ENCODE results near the gene COX5A.
"Not testable (repeated sequence)": the region's sequence is repeated elsewhere in the genome, so short reads cannot be mapped to it uniquely, and the experiment has no call there.

Gene COX5A

DNA sequence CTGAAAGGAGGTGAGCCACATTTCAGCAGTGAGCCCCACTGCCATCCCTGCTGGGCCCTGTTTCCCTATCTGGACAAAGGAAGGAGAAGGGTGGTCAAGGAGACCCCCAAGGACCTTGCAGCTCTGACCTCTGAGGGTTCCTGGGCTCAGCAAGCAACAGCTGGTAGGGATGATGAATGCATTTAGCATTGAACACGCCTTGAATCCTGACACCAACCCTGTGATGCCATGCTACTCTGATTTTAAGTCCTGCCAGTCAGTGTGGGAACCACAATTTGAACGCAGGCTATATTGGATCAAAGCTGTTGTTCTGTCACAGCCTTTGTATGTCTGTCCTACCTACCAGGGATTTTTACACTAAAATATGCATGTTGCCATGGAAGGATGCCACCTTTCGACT, 41.6 kb downstream of the COX5A start:
- DNase-seq: no peak

DNA sequence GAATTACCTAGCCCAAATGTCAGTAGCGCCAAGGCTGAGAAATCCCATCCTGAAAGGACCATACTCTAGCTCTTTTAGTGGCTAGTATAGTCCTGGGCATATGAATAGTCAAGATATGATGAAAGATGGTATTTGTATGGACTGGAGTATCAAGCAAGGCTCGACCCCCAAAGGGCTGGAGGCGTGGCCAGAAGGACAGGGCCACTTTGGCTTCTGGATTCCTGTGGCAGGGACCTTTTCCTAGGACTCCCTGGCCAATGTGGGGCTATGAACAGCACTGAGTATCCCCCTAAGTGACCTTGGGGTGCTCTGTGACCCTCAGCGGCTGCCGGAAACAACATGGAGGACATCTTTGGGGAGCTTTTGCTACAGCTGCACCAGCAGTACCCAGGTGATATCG, 42.0 kb downstream of the COX5A start:
- no peak for DNase-seq

DNA sequence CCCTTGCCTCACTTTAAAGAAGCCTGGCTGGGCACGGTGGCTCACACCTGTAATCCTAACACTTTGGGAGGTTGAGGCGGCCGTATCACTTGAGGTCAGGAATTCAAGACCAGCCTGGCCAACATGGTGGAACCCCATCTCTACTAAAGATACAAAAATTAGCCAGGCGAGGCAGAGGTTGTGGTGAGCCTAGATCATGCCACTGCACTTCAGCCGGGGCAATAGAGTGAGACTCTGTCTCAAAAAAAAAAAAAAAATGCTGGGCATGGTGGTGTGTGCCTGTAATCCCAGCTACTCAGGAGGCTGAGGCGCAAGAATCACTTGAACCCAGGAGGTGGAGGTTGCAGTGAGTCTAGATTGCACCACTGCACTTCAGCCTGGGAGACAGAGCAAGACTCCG, 43.5 kb downstream of the COX5A start:
- not testable (repeated sequence) for DNase-seq

DNA sequence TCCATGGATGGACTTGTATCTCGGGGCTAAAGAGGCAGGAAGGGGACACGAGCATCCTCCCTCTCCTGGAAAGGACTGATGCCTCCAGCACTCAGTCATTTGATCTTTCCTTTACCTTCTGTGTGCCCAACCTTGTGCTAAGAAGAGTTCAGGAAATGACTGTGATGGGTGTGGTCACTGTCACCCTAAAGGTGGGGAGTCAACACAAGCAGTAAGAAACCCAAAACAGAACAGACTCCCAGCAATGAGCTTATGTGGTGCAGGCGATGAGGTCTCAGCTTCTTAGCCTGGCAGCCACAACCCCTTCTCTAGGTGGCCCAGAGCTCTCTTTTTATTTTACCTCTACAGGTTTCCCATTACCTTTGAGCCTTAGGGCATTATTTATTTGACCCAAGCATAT, 44.2 kb downstream of the COX5A start:
- no peak for DNase-seq

DNA sequence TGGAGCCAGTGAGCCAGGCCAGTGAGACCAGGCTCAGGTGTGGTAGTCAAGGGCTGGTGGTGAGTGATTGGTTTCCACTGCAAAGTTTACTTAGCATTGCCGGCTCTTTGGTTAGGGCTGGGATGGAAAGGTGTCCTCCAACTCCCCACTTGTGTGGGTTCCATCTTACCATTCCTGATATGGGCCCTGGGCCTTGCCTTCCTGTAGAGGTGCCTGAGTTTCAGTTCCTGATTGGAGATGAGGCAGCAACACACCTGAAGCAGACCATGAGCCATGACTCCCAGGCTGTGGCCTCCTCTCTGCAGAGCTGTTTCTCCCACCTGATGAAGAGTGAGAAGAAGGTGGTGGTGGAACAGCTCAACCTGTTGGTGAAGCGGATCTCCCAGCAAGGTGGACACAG, 44.9 kb downstream of the COX5A start:
- DNase-seq: no peak

DNA sequence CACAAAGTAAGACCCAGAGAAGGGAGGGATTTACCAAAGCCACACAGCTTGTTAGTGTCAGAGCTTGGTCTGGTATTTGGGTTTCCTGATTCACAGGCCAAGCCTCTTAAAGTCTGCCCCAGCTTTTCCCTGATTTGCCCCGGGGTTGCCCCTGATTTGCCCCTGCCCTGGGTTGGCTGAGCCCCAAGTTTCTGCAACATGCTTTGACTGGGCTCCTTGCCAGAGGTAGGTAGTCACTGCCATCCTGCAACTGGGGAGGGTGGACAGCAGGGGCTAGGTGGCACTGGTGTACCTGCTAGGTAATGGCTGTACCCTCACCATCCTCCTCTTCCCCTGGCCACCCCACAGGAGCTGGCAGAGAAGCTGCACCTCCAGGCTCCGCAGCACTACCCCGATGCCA, 45.6 kb downstream of the COX5A start:
- DNase-seq: no peak

DNA sequence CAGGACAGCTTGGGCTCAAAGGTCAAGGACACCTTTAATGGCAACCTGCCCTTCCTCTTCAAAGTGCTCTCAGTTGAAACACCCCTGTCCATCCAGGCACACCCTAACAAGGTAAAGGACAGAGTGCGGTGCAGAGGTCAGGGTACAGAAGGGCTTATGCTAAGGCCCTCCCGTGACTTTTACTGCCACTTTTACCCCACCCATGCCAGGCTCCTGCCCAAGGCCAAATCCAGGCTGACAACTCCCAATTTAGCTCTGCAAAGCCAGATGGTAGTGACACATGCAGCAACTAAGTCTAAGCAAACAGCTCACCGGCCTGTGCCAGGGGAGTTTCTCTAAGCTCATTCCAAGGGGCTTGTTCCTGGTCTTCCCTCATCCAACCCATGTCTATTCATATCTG, 46.4 kb downstream of the COX5A start:
- no peak for DNase-seq

DNA sequence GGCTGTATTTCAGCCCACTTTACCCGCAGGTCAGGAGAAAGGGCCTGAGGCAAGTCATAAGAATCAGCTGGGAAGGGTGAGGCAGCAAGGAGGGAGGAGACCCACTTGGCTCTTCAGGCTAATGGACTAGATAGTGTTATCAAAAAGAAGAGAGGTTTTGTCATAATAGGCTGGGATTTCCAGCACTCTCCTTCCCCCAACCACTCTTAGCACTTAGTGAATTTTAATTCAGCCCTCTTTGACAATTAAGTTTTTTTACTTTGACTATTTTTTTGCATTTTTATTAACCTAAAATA, 47.3 kb downstream of the COX5A start:
- no peak for DNase-seq

DNA sequence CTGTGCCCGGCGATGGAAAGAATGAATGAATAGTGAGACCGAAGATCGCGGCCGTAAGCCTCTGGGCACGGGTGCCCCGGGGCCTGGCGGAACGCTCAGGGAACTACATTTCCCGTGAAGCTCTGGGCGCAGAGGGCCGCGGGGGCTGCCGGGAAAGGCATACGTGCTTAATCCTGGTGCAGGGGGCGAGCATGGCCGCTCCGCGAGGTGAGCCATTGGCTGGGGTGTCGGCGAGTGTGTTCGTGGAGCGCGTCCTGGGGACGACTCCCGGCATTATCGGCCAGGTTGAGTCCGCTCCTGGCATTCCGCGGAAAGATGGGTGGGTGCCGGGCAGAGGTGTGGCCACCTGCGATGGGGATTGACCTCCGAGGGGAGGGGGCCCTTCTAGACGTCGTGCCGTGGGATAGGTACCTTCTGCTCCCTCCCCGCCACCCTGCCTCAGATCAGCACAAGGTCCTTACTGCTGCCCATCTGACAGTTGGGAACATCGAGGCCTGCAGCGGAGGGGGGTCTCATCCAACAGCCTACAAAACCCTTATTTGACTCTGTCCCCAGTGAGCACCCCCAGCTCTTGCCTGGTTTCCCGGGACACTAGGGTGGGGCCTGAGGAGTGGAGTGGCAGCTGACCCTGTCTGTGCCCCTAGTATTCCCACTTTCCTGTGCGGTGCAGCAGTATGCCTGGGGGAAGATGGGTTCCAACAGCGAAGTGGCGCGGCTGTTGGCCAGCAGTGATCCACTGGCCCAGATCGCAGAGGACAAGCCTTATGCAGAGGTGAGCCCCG, 47.8 kb downstream of the COX5A start, which contains the start of gene MPI:
TSS of gene MPI (plus strand) at position 160 of the 782 bp plus-strand sequence. CDS start at position 192, 32 bp downstream.
- peak; percentile 55 for DNase-seq

DNA sequence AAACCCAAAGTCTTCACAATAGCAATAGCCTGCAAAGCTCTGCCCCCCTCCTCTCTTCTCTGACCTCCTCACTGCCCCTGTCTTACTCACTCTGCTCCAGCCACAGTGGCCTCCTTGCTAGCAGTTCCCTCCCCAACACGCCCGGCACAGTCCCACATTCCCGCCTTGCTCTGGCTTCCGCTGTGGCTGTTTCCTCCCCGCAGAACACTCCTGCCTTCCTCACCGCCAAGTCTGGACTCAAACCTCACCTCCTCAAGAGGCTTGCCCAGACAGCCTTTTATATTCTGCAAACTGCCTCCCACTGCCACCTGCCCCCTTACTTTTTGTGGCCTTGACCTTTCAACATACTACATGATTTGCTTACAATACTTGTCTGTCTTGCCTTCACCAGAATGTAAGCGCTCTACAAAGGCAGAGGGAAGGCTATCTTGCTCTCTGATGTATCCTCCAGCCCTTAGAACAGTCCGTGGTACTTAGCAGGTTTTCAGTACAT, 48.4 kb downstream of the COX5A start:
- no peak for DNase-seq

DNA sequence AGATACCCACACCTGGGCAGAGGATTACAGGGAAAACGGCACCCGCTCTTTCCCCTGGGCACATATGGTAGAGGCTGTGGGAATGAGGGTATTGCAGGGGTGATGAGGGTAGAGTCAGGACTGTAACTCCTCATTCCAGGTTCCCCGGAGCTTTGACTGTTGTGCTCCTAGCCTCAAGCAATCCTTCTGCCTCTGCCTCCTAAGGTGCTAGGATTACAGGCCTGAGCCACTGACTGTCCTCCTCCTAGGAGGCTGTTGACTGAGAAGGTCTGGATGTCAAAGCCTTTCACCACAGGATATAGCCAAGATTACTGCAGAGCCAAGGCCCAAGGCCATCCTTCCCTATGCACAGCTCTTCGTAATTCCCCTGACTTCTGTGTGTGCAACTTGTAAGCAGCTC, 49.2 kb downstream of the COX5A start:
- DNase-seq: no peak

DNA sequence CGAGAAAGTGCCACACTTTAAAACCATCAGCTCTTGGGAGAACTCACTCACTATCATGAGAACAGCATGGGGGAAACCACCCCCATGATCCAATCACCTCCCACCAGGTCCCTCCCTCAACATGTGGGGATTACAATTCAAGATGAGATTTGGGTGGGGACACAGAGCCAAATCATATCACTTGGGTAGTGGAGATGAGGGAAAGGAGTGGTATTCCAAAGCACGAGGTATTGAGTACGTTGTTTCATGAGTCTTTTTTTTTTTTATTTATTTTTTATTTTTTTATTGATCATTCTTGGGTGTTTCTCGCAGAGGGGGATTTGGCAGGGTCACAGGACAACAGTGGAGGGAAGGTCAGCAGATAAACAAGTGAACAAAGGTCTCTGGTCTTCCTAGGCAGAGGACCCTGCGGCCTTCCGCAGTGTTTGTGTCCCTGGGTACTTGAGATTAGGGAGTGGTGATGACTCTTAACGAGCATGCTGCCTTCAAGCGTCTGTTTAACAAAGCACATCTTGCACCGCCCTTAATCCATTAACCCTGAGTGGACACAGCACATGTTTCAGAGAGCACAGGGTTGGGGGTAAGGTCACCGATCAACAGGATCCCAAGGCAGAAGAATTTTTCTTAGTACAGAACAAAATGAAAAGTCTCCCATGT, 50.2 kb downstream of the COX5A start:
- DNase-seq: not testable (repeated sequence)

DNA sequence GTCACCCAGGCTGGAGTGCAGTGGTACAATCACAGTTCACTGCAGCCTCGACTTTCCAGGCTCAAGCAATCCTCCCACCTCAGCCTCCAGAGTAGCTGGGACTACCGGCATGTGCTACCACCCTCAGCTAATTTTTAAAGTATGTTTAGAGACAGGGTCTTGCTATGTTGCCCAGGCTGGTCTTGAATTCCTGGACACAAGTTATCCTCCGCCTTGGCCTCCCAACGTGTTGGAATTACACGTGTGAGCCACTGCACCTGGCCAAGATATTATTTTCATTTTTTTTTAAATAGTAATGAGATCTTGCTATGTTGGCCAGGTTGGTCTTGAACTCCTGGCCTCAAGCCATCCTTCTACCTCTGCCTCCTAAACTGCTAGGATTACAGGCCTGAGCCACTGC, 52.4 kb downstream of the COX5A start:
- no peak for DNase-seq

DNA sequence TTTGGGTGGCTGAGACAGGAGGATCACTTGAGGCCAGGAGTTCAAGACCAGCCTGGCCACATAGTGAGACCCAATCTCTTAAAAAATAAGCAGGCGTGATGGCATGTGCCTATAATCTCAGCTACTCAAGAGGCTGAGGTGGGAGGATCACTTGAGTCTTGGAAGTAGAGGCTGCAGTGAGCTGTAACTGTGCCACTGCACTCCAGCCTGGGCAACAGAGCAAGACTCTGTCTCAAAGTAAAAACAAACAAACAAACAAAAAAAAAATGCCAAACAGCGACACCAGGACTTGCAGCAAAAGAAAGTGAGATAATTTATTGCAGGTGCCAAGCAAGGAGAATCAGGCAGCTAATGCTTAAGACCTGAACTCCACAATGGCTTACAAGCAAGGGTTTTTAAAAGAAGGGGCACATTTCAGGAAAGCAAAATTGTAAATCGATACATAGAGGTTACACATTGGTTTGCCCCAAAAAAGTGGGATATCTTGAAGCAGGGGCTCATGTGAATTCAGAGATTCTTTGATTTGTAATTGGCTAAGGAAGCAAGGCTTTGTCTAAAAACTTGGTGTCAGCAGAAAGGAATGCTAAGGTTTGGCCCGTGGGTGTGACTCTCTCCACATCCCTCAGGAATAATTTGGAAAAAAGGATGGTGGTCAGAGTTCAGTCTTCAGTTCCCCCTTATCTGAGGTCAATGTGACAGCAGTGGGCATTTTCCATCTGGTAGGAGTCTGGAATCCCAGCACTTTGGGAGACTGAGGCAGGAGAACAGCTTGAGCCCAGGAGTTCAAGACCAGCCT, 53.2 kb downstream of the COX5A start:
- DNase-seq: no peak

DNA sequence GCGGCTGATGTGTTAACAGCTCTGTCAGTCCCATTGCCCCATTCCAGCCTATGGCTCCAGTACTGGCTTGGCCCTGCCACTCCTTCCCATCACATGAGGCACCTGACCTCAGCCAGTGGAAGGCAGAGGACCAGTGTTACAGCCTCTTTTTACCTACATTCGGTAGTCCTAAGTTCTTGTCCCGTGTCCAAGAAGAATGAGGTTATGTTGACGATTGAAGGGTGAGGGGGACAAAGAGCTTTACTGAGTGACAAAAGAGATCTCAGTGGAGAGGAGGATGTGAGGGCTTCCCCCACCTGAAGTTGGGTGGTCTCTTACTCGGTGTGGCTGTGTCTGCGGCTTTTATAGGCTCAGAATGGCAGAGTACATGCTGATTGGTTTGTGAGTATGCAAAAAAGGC, 55.3 kb downstream of the COX5A start:
- DNase-seq: no peak

DNA sequence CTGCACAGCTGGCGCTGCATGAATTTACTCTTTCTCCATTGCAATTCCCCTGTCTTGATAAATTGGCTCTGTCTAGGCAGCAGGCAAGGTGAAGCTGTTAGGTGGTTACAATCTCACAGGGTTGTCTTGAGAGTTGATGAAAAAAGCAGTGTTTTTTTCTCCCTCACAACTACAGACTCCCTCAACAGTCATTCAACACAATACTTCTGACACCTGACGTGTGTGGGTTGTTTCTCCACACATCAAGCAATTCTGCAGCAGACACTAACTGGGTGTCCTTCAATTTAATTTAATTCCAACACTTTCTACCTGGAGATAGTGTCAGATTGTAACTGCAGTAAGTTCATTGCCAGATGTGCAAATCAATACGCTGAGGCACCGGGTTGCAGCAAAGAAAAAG, 59.6 kb downstream of the COX5A start:
- no peak for DNase-seq

DNA sequence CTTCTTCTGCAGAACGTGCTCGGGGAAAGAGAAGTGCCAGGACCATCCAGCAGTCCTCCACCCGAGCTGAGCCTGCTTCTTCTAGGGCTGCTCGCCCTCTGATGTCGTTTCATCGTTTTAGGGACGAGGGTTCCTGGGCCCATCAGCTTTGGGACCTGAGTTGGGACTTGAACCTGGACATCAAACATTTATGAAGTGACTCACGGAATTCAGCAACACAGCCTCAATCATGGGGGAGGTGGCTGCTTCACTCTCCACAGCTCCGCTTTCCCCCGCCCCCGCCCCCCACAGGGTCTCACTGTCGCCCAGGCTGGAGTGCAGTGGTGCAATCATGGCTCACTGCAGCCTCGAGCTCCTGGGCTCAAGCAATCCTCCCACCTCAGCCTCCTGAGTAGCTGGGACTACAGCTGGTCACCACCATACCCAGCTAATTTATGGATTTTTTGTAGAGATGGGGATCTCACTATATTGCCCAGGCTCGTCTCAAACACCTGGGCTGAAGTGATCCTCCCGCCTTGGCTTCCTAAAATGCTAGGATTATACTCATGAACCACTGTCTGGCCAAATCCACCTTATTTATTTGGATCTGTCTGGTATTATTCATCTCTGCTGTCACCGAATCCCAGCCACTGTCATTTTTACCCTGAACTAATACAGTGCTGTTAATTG, 64.0 kb downstream of the COX5A start:
- DNase-seq: no peak

DNA sequence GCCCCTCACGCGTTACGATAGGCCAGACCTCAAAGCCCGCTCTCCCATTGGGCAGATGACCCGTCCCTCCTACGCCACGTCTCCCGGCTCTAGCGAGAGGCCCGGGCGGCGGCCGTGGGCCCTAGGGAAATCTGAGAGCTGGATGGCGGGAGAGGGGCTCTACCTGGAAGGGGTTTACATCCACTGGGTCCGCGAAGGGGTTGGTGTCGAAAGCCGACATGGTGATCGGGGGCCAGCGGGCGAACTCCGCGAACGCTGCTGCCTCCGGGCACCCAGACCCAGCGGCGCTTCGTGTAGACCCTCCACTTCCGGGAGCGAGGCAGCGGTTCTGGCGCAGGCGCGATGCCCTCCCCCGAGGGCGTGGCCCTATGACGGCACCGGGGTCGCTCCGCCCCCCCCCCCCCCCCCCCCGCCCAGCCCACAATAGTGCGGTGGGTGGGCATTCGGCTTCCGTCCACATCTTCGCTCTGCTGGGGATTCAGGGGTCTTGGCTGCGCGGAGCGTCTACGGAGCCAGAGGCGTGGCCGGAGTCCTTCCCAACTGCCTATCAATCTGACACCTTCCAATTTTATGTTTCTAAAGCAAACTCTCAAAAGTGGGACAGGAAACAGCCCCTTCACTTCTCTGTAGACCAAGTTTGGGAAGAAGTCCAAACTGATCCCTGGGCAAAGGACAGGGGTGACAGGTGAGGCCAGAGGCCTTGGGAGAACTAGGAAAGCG, 64.7 kb downstream of the COX5A start, which contains the start of gene SCAMP2:
TSS of gene SCAMP2 (minus strand) at position 330 of the 720 bp plus-strand sequence. CDS start at position 220, 110 bp downstream.
- peak; percentile 90 for DNase-seq

DNA sequence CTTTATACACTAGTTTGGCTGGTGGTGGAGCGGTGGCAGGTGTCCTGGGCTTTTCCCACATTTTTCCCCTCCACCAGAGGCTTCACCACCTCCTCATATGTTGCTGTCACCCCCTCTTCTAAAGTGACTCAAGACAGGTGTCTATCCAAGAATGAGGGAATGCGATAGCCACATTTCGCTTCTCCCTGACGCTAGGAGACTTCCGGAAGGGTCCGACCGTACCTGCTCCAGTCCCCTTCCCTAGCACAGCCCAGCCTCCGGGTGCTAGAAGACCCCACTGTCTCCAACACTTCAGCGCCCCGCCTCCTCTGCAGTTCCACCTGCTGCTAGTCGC, 65.2 kb downstream of the COX5A start:
- DNase-seq: no peak

DNA sequence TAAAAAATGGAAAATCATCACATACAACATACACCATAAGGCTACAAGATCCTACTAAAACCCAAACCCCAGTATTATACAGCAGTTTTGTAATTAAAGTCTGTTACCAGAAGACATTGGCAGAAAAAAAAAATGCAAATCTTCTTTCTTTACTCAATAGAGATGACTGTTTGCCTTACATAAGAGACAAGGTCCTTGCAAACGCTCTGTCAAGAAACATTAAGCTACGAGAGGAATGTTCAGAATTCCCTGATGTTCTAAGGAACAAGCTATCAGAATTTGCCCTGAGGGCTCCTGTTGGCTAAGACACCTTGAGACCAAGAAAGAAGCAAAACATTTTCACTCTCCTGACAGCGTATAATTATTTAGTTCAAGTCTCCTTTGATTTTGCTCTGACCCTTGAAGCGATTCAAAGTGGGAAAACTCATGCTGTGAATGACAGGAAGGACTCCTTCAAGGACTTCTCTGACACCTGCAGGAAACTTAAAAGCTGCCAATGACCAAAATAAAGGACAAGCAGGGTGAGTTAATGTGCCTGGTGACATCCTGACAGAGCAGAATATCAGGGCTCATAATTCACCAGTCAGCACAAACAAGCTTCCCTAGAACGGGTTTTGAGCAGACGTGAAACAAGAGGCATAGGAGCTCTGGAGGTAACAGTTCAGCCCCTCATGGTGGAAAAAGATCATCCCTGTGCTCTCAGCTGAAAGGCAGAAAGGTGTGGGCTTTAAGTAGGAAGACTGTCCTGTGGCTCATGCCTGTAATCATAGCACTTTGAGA, 67.2 kb downstream of the COX5A start:
- no peak for DNase-seq
